Peyer's patch (tissue), 4 donors: ENCODE data around the gene CCDC154. TPM values are rescaled to one million over a fixed set of nuclear protein-coding genes. Genes with fewer than 3 reads are reported as not detected.

ENCODE experiments used
- DNase-seq, 3 donors: peaks; one replicate each; pipeline ENCODE4 v3.0.0-alpha.2; 2017 to 2019
- H3K27ac ChIP-seq, 4 donors: fragments of 200-600 bp; sonication (generic); one replicate each; pipeline ENCODE4 v1.5.1; 2016 to 2019
- H3K27me3 ChIP-seq, 2 donors: fragments of 200-600 bp; sonication (generic); one replicate each; pipeline ENCODE4 v1.5.1; 2019
- H3K36me3 ChIP-seq, 3 donors: fragments of 200-600 bp; sonication (generic); one replicate each; pipeline ENCODE4 v1.5.1; 2016 to 2019
- H3K4me1 ChIP-seq, 4 donors: fragments of 200-600 bp; sonication (generic); one replicate each; pipeline ENCODE4 v1.5.1; 2016 to 2019
- H3K4me3 ChIP-seq, 4 donors: fragments of 200-600 bp; sonication (generic); 1 replicate in 3 of 4; 2 replicates in 1 of 4; pipeline ENCODE4 v1.5.1; 2016 to 2019; ENCODE audit warnings: mild to moderate bottlenecking in 1 of 4
- H3K9me3 ChIP-seq, 4 donors: fragments of 200-600 bp; sonication (generic); one replicate each; pipeline ENCODE4 v1.5.1; 2016 to 2019; ENCODE audit warnings: mild to moderate bottlenecking in 1 of 4
- POLR2A ChIP-seq, 2 donors: fragments of 450-650 bp; IDR thresholded peaks; one replicate each; pipeline ENCODE4 v1.5.1; 2017; ENCODE audit warnings: antibody characterized with exemption in 2 of 2, mild to moderate bottlenecking in 2 of 2, moderate library complexity in 2 of 2
- total RNA-seq, 4 donors: library from RNA; depleted of rRNA; stranded (reverse); fragments of >200 nt; gene quantifications; one replicate each; pipeline ENCODE4 v1.1.0, GENCODE V29; 2016
- TF ChIP-seq, protein P1 (sequence below), 6 experiments: fragments of 450-650 bp in 4 of 6; fragments of 200-600 bp in 2 of 6; sonication (generic) in 1 of 6; IDR thresholded peaks; one replicate each; pipeline ENCODE4 v1.5.1; 2017 to 2019; ENCODE audit warnings: antibody characterized with exemption in 6 of 6, mild to moderate bottlenecking in 3 of 6, moderate library complexity in 1 of 6

The CCDC154 gene
- total RNA-seq, 4 donors from 2014 or later = 0.47 to 23.1 (median 0.73) TPM

DNA sequence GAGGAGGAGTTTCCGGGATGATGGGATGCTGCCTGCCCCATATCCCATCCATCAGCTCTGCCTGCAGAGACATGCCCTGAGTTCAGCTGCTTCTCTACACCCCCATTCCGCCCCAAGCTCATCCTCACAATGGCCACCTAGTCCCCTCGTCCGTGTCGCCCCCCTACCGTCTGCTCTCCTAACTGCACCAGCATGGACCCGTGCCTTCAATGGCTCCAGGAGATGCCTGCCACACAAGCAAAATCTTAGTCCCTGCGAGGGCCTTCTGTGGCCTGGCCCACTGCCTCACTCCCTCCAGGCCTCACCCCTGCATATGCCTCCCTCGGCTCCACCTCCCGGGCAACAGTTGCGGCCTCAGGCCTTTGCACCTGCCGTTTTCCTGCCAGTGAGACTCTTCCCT is 47.0 kb upstream of the CCDC154 start:
- Histone ChIP-seq H3K9me3 (no peaks in the 10 kb centered on the region), H3K4me3 (no peak overlapping the region), H3K36me3 (peaks cover 0 to 18% (median 0%) of the 10 kb centered on the region in 3 donors), H3K27ac (no peak overlapping the region), H3K4me1 (peaks cover 5 to 24% (median 11%) of the 10 kb centered on the region in 4 donors), H3K27me3 (no peaks in the 10 kb centered on the region)
- no peak for TF ChIP-seq POLR2A (IDR thresholded peaks at IDR 0.05)
- TF ChIP-seq, protein P1, sequence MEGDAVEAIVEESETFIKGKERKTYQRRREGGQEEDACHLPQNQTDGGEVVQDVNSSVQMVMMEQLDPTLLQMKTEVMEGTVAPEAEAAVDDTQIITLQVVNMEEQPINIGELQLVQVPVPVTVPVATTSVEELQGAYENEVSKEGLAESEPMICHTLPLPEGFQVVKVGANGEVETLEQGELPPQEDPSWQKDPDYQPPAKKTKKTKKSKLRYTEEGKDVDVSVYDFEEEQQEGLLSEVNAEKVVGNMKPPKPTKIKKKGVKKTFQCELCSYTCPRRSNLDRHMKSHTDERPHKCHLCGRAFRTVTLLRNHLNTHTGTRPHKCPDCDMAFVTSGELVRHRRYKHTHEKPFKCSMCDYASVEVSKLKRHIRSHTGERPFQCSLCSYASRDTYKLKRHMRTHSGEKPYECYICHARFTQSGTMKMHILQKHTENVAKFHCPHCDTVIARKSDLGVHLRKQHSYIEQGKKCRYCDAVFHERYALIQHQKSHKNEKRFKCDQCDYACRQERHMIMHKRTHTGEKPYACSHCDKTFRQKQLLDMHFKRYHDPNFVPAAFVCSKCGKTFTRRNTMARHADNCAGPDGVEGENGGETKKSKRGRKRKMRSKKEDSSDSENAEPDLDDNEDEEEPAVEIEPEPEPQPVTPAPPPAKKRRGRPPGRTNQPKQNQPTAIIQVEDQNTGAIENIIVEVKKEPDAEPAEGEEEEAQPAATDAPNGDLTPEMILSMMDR (IDR thresholded peaks at IDR 0.05) = no peak
- DNase-seq = no peak

DNA sequence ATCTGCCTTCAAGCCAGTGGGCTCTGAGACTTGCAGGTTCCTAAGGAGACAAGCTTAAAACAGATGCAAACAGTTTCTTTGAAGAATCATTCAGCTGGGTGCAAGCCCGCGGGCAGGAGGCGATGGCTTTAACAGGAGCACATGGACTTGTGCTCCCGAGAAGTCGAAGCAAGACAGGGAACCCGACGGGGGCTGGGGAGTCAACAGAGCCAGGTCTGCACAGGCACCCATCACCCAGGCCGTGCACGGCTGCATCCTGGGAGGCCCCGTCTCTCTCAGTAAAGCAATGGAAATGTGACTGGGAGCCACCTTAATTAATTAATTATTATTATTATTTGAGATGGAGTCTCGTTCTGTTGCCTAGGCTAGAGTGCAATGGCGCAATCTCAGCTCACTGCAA is 44.7 kb upstream of the CCDC154 start:
- H3K27ac ChIP-seq = no peak overlapping the region
- H3K4me3 ChIP-seq = no peak overlapping the region
- DNase-seq = no peak
- no peaks in the 10 kb centered on the region for H3K9me3 ChIP-seq
- H3K36me3 ChIP-seq = no peaks in the 10 kb centered on the region
- no peaks in the 10 kb centered on the region for H3K27me3 ChIP-seq
- peaks cover 5 to 11% (median 7%) of the 10 kb centered on the region in 4 donors for H3K4me1 ChIP-seq
- no peak for TF ChIP-seq POLR2A (IDR thresholded peaks at IDR 0.05)
- TF ChIP-seq, protein P1 (IDR thresholded peaks at IDR 0.05) = no peak

DNA sequence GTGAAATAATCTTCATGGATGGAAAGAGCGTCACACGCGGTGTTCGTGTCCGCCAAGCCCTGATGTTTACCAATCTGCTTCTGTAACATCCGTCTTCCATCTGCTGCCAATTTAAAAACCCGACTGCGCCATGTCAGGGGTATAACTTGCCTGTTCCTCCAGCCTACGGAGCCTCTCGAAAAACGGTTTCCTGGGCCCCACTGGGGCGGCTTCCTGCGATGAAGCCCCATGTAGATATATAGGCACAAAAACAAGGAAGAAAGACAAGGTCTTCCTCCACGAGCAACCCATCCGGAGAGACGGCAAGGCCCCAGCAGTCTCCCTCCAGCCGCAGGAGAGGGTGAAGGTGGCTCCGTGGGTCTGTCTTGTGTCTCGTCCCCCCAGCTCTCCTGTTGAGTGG is 44.3 kb upstream of the CCDC154 start, which contains the start of gene PTX4:
Gene PTX4, minus strand, starts transcription at position 326 of the 400 bp plus-strand sequence. Its CDS starts 35 bp downstream, at position 291.
- TF ChIP-seq POLR2A (IDR thresholded peaks at IDR 0.05) = no peak
- no peaks in the 10 kb centered on the region for H3K27me3 ChIP-seq
- no peak within 1 kb of the TSS for H3K4me3 ChIP-seq
- H3K4me1 ChIP-seq = peaks cover 4 to 7% (median 5%) of the 10 kb centered on the region in 4 donors
- no peak within 1 kb of the TSS for H3K27ac ChIP-seq
- H3K9me3 ChIP-seq = no peaks in the 10 kb centered on the region
- H3K36me3 ChIP-seq = no peaks in the 10 kb centered on the region
- no peak for DNase-seq

DNA sequence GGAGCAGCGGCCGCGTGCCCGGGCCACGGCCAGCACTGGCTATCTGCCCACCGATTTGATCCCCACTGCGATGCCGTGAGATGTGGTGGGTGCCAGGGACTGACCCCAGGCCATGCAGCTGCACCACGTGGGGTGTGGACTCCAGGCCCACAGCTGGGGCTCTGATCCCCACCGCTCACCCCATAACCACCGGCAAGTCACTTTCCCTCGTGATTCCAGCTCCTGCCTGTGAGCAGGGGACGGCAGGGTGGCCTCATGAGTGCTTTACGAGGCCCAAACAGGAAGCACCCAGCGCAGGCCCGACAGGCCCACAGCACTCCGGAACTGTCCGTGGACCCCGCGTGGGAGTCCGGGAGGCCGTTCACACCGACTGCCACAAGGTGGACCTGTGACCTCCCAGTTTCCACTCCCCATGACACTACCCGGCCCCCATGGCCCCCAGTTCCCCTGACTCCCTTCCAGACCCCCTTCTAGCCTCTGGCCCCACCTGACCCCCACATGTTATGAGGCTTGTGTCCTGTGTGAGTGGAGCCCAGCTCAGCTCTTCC is 43.8 kb upstream of the CCDC154 start:
- DNase-seq = no peak
- Histone ChIP-seq H3K27ac (no peak overlapping the region), H3K36me3 (no peaks in the 10 kb centered on the region), H3K4me1 (peaks cover 0 to 7% (median 5%) of the 10 kb centered on the region in 4 donors), H3K27me3 (no peaks in the 10 kb centered on the region), H3K9me3 (no peaks in the 10 kb centered on the region), H3K4me3 (no peak overlapping the region)
- TF ChIP-seq, protein P1 (IDR thresholded peaks at IDR 0.05) = no peak
- TF ChIP-seq POLR2A (IDR thresholded peaks at IDR 0.05) = no peak

DNA sequence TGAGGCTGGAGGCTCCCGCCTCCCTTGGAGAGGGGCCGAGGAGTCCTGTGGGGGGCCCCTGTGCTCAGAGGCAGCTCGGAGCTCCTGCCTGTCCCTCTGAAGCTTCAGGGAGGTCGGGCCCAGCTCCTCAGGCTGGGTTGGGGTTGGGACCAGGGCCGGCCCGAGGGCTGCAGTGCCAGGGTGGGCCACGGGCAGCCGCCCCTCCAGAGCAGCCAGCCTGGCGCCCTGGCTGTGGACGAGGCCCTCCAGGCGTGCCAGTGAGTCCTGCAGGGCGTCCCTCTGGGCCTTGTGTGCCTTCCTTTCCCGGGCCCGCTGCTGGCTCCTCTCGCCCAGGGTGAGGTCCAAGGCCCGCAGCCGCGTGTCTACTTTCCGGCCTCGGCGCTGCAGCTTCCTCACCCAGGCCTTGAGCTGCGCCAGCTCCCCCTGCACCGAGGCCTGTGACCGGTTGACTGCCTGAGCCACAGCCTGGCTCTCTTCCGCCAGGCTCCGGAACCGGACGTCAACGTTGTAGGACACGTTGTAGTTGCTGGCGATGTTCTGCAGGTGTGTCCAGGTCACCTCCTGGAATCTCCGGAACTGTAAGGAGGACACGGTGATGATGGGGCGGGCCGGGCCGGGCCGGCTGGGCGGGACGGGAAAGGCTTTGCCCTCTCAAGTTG is 43.2 kb upstream of the CCDC154 start:
- H3K27ac ChIP-seq = no peak overlapping the region
- TF ChIP-seq, protein P1 (IDR thresholded peaks at IDR 0.05) = no peak
- no peak for TF ChIP-seq POLR2A (IDR thresholded peaks at IDR 0.05)
- peaks cover 0 to 3% (median 2%) of the 10 kb centered on the region in 4 donors for H3K4me1 ChIP-seq
- H3K4me3 ChIP-seq = no peak overlapping the region
- no peaks in the 10 kb centered on the region for H3K36me3 ChIP-seq
- H3K27me3 ChIP-seq = no peaks in the 10 kb centered on the region
- DNase-seq = no peak
- no peaks in the 10 kb centered on the region for H3K9me3 ChIP-seq
